Measurements from ENCODE around the gene ADGRV1.
"Not testable (repeated sequence)": the region's sequence is repeated elsewhere in the genome, so short reads cannot be mapped to it uniquely, and the experiment has no call there.

ADGRV1 gene

GRCh38 chr5:90747175-90747574 lies 188.6 kb downstream of the ADGRV1 start:
- Histone ChIP-seq H3K4me3 (ENCODE audit: low read length in 2 of 2) (no peak overlapping the region), H3K9ac (ENCODE audit: low read depth in 1 of 2, low read length in 2 of 2) (no peak overlapping the region), H3K9me3 (ENCODE audit: control insufficient read depth in 2 of 2, low read length in 2 of 2) (no peaks in the 10 kb centered on the region), H3K27me3 (ENCODE audit: control insufficient read depth in 2 of 2, insufficient read depth in 2 of 2, low read length in 2 of 2) (no peaks in the 10 kb centered on the region), H3K4me1 (ENCODE audit: control insufficient read depth in 2 of 2, insufficient read depth in 2 of 2, low read length in 2 of 2) (no peaks in the 10 kb centered on the region), H3K36me3 (ENCODE audit: control insufficient read depth in 2 of 2, insufficient read depth in 2 of 2, low read length in 2 of 2) (no peaks in the 10 kb centered on the region), H3K27ac (ENCODE audit: low read depth in 2 of 2, low read length in 2 of 2) (no peak overlapping the region)

- H3K4me3 ChIP-seq (ENCODE audit: low read length in 2 of 2) = no peak overlapping the region
- H3K9ac ChIP-seq (ENCODE audit: low read depth in 1 of 2, low read length in 2 of 2) = no peak overlapping the region
- no peaks in the 10 kb centered on the region for H3K4me1 ChIP-seq (ENCODE audit: control insufficient read depth in 2 of 2, insufficient read depth in 2 of 2, low read length in 2 of 2)
- H3K27ac ChIP-seq (ENCODE audit: low read depth in 2 of 2, low read length in 2 of 2) = no peak overlapping the region
- no peaks in the 10 kb centered on the region for H3K9me3 ChIP-seq (ENCODE audit: control insufficient read depth in 2 of 2, low read length in 2 of 2)
- H3K36me3 ChIP-seq (ENCODE audit: control insufficient read depth in 2 of 2, insufficient read depth in 2 of 2, low read length in 2 of 2) = no peaks in the 10 kb centered on the region
- H3K27me3 ChIP-seq (ENCODE audit: control insufficient read depth in 2 of 2, insufficient read depth in 2 of 2, low read length in 2 of 2) = no peaks in the 10 kb centered on the region
These were observed 189.1 kb downstream of the ADGRV1 start for GRCh38 chr5:90747693-90748092.

DNA sequence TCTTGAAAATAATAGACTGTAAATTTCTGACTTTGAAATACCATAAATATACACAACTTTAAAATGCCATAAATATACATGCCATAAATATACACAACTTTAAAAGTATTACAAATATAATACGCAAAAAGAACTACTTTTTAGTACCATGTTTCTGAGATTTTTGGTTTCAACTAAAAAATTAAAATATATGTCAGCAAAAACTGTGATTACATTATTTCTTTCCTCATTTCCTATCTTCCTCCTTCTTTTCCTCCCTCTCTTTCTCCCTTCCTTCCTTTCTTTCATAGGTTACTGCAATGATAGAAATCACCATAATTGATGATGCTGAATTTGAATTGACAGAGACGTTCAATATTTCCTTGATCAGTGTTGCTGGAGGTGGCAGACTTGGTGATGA lies 200.5 kb downstream of the ADGRV1 start:
- Histone ChIP-seq H3K9ac (ENCODE audit: low read depth in 1 of 2, low read length in 2 of 2) (no peak overlapping the region), H3K27ac (ENCODE audit: low read depth in 2 of 2, low read length in 2 of 2) (no peak overlapping the region), H3K9me3 (ENCODE audit: control insufficient read depth in 2 of 2, low read length in 2 of 2) (no peaks in the 10 kb centered on the region), H3K27me3 (ENCODE audit: control insufficient read depth in 2 of 2, insufficient read depth in 2 of 2, low read length in 2 of 2) (no peaks in the 10 kb centered on the region), H3K4me3 (ENCODE audit: low read length in 2 of 2) (no peak overlapping the region), H3K36me3 (ENCODE audit: control insufficient read depth in 2 of 2, insufficient read depth in 2 of 2, low read length in 2 of 2) (no peaks in the 10 kb centered on the region), H3K4me1 (ENCODE audit: control insufficient read depth in 2 of 2, insufficient read depth in 2 of 2, low read length in 2 of 2) (no peaks in the 10 kb centered on the region)

GRCh38 chr5:90767710-90768109 lies 209.1 kb downstream of the ADGRV1 start:
- H3K9me3 ChIP-seq (ENCODE audit: control insufficient read depth in 2 of 2, low read length in 2 of 2) = no peaks in the 10 kb centered on the region
- H3K36me3 ChIP-seq (ENCODE audit: control insufficient read depth in 2 of 2, insufficient read depth in 2 of 2, low read length in 2 of 2) = no peaks in the 10 kb centered on the region
- H3K4me1 ChIP-seq (ENCODE audit: control insufficient read depth in 2 of 2, insufficient read depth in 2 of 2, low read length in 2 of 2) = no peaks in the 10 kb centered on the region
- H3K9ac ChIP-seq (ENCODE audit: low read depth in 1 of 2, low read length in 2 of 2) = no peak overlapping the region
- H3K27ac ChIP-seq (ENCODE audit: low read depth in 2 of 2, low read length in 2 of 2) = no peak overlapping the region
- no peaks in the 10 kb centered on the region for H3K27me3 ChIP-seq (ENCODE audit: control insufficient read depth in 2 of 2, insufficient read depth in 2 of 2, low read length in 2 of 2)
- H3K4me3 ChIP-seq (ENCODE audit: low read length in 2 of 2) = no peak overlapping the region

DNA sequence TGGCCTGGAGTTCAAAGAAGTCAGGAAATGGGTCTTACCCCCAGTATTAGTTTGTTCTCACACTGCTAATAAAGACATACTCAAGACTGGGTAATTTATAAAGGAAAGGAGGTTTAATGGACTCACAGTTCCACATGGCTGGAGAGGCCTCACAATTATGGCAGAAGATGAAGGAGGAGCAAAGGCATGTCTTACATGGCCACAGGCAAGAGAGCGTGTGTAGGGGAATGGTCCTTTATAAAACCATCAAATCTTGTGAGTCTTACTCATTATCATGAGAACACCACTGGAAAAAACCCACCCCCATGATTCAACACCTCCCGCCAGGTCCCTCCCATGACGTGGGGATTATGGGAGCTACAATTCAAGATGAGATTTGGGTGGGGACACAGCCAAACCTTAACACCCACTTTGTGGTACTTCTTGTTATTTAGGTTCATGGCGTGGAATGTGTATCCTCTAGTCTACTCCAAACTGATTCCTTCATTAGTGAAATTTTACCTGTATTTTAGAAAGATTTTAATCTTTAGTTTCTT lies 211.5 kb downstream of the ADGRV1 start:
- H3K36me3 ChIP-seq (ENCODE audit: control insufficient read depth in 2 of 2, insufficient read depth in 2 of 2, low read length in 2 of 2); H3K9me3 ChIP-seq (ENCODE audit: control insufficient read depth in 2 of 2, low read length in 2 of 2); H3K27ac ChIP-seq (ENCODE audit: low read depth in 2 of 2, low read length in 2 of 2); H3K4me3 ChIP-seq (ENCODE audit: low read length in 2 of 2); H3K27me3 ChIP-seq (ENCODE audit: control insufficient read depth in 2 of 2, insufficient read depth in 2 of 2, low read length in 2 of 2); H3K9ac ChIP-seq (ENCODE audit: low read depth in 1 of 2, low read length in 2 of 2); H3K4me1 ChIP-seq (ENCODE audit: control insufficient read depth in 2 of 2, insufficient read depth in 2 of 2, low read length in 2 of 2): not testable (repeated sequence)

GRCh38 chr5:90777959-90778358 lies 219.4 kb downstream of the ADGRV1 start:
- H3K9ac ChIP-seq (ENCODE audit: low read depth in 1 of 2, low read length in 2 of 2) = no peak overlapping the region
- no peaks in the 10 kb centered on the region for H3K36me3 ChIP-seq (ENCODE audit: control insufficient read depth in 2 of 2, insufficient read depth in 2 of 2, low read length in 2 of 2)
- H3K9me3 ChIP-seq (ENCODE audit: control insufficient read depth in 2 of 2, low read length in 2 of 2) = no peaks in the 10 kb centered on the region
- H3K4me3 ChIP-seq (ENCODE audit: low read length in 2 of 2) = no peak overlapping the region
- H3K4me1 ChIP-seq (ENCODE audit: control insufficient read depth in 2 of 2, insufficient read depth in 2 of 2, low read length in 2 of 2) = no peaks in the 10 kb centered on the region
- no peaks in the 10 kb centered on the region for H3K27me3 ChIP-seq (ENCODE audit: control insufficient read depth in 2 of 2, insufficient read depth in 2 of 2, low read length in 2 of 2)
- no peak overlapping the region for H3K27ac ChIP-seq (ENCODE audit: low read depth in 2 of 2, low read length in 2 of 2)

DNA sequence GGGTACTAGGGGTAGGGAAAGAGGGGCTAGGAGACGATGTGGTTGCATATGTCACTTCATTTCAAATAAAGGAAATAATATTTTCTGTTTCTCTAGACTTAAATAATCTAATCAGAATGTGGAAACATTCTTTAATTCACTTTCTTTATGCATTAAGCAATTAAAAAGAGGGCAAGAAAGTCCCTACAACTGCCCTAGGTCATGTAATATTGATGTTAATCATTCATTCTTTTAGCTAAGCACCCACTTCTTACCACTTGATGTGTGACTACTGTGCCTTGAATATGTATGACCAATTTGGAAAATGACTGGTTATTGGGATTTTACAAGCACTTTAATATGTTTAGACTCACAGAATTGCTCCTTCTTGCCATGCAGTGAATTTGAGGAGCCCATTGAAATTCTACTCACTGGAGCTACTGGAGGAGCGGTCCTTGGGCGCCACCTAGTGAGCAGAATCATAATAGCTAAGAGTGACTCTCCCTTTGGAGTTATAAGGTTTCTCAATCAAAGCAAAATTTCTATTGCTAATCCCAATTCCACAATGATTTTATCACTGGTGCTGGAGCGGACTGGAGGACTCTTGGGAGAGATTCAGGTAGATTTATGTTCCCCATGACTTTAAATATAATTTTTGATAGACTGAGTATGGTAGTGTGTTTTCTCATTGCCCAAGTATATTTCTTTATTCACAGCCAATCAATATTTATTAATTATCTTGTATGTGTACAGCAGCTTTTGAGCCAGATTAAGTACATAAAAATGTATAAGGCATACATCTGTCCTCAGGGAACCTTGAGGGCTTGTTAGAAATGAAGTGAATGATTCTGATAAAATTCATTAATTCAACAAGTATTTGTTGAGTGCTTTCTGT lies 225.1 kb downstream of the ADGRV1 start:
- no peak overlapping the region for H3K4me3 ChIP-seq (ENCODE audit: low read length in 2 of 2)
- no peak overlapping the region for H3K27ac ChIP-seq (ENCODE audit: low read depth in 2 of 2, low read length in 2 of 2)
- H3K9me3 ChIP-seq (ENCODE audit: control insufficient read depth in 2 of 2, low read length in 2 of 2) = no peaks in the 10 kb centered on the region
- H3K27me3 ChIP-seq (ENCODE audit: control insufficient read depth in 2 of 2, insufficient read depth in 2 of 2, low read length in 2 of 2) = no peaks in the 10 kb centered on the region
- no peaks in the 10 kb centered on the region for H3K36me3 ChIP-seq (ENCODE audit: control insufficient read depth in 2 of 2, insufficient read depth in 2 of 2, low read length in 2 of 2)
- no peak overlapping the region for H3K9ac ChIP-seq (ENCODE audit: low read depth in 1 of 2, low read length in 2 of 2)
- no peaks in the 10 kb centered on the region for H3K4me1 ChIP-seq (ENCODE audit: control insufficient read depth in 2 of 2, insufficient read depth in 2 of 2, low read length in 2 of 2)

- H3K27ac ChIP-seq (ENCODE audit: low read depth in 2 of 2, low read length in 2 of 2) = no peak overlapping the region
- no peaks in the 10 kb centered on the region for H3K9me3 ChIP-seq (ENCODE audit: control insufficient read depth in 2 of 2, low read length in 2 of 2)
- H3K9ac ChIP-seq (ENCODE audit: low read depth in 1 of 2, low read length in 2 of 2) = no peak overlapping the region
- H3K27me3 ChIP-seq (ENCODE audit: control insufficient read depth in 2 of 2, insufficient read depth in 2 of 2, low read length in 2 of 2) = no peaks in the 10 kb centered on the region
- no peaks in the 10 kb centered on the region for H3K36me3 ChIP-seq (ENCODE audit: control insufficient read depth in 2 of 2, insufficient read depth in 2 of 2, low read length in 2 of 2)
- H3K4me1 ChIP-seq (ENCODE audit: control insufficient read depth in 2 of 2, insufficient read depth in 2 of 2, low read length in 2 of 2) = no peaks in the 10 kb centered on the region
- no peak overlapping the region for H3K4me3 ChIP-seq (ENCODE audit: low read length in 2 of 2)
These were observed 228.2 kb downstream of the ADGRV1 start for GRCh38 chr5:90786756-90787155.

- Histone ChIP-seq H3K9me3 (ENCODE audit: control insufficient read depth in 2 of 2, low read length in 2 of 2) (no peaks in the 10 kb centered on the region), H3K27ac (ENCODE audit: low read depth in 2 of 2, low read length in 2 of 2) (no peak overlapping the region), H3K4me1 (ENCODE audit: control insufficient read depth in 2 of 2, insufficient read depth in 2 of 2, low read length in 2 of 2) (no peaks in the 10 kb centered on the region), H3K9ac (ENCODE audit: low read depth in 1 of 2, low read length in 2 of 2) (no peak overlapping the region), H3K27me3 (ENCODE audit: control insufficient read depth in 2 of 2, insufficient read depth in 2 of 2, low read length in 2 of 2) (no peaks in the 10 kb centered on the region), H3K4me3 (ENCODE audit: low read length in 2 of 2) (no peak overlapping the region), H3K36me3 (ENCODE audit: control insufficient read depth in 2 of 2, insufficient read depth in 2 of 2, low read length in 2 of 2) (no peaks in the 10 kb centered on the region)
These were observed 234.1 kb downstream of the ADGRV1 start for GRCh38 chr5:90792725-90793124.

- Histone ChIP-seq H3K9me3 (ENCODE audit: control insufficient read depth in 2 of 2, low read length in 2 of 2) (no peaks in the 10 kb centered on the region), H3K27me3 (ENCODE audit: control insufficient read depth in 2 of 2, insufficient read depth in 2 of 2, low read length in 2 of 2) (no peaks in the 10 kb centered on the region), H3K4me3 (ENCODE audit: low read length in 2 of 2) (no peak overlapping the region), H3K4me1 (ENCODE audit: control insufficient read depth in 2 of 2, insufficient read depth in 2 of 2, low read length in 2 of 2) (no peaks in the 10 kb centered on the region), H3K36me3 (ENCODE audit: control insufficient read depth in 2 of 2, insufficient read depth in 2 of 2, low read length in 2 of 2) (no peaks in the 10 kb centered on the region), H3K9ac (ENCODE audit: low read depth in 1 of 2, low read length in 2 of 2) (no peak overlapping the region), H3K27ac (ENCODE audit: low read depth in 2 of 2, low read length in 2 of 2) (no peak overlapping the region)
These were observed 234.6 kb downstream of the ADGRV1 start for GRCh38 chr5:90793183-90793582.
